Left forelimb (tissue), 1 donor: Measurements from ENCODE around the gene SORBS2.
"Not testable (repeated sequence)": the region's sequence is repeated elsewhere in the genome, so short reads cannot be mapped to it uniquely, and the experiment has no call there.

Source experiments
- DNase-seq: peaks from one replicate; pipeline ENCODE4 v3.0.0-alpha.2; 2018; ENCODE audit warnings: low spot score

The SORBS2 gene

DNA sequence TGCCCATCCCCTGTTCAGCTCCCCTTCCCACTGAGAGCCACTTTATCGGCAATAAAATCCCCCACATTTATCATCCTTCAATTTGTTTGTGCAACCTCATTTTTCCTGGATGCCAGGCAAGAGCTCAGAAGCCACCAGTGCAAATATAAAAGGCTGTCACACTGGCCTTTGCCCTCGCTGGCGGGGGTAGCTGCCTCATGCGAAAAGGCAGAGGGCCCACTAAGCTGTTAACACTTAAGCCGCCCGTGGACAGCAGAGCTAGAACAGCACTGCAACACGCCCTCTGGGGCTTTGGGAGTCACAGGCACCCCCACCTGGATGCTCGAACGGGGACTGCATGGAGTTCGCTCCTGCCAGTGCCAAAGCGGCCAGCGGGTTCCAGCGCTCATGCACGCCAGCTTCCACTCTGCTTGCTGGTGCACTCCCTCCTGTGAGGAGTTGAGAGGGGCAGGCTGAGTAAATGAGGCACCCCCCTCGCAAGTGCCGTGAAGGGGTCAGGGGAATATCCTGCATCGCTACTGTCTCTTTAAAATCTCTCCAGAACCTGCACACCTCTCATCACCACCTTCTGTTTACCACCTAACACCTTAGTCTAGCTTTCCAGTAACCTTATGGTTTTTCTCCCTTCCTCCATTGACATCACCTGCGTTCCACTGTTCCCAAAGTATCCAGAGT lies 99.5 kb downstream of the SORBS2 start:
- no peak for DNase-seq

DNA sequence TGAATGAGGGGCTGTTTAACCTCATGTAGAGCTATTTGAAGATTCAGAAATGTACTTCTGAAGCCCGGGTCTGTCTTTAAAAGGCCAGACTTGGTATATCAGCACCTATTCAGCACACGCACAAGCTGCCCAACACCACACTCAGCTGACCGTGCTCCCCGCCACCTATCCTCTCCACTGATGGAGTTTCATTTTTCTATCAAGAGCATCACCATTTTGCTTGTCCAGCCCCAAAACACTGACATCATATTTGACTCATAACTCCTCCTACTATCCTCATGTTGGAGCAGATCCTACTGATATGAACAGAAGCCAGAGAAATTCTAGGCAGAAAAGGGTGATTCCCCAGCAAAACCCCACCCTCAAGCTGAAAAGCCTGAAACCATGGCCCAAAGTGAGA lies 100.3 kb downstream of the SORBS2 start:
- DNase-seq: no peak

- DNase-seq: no peak
Measured at GRCh38 chr4:185710487-185710995, 101.5 kb downstream of the SORBS2 start.

GRCh38 chr4:185709802-185710486 lies 102.0 kb downstream of the SORBS2 start:
- DNase-seq: no peak

DNA sequence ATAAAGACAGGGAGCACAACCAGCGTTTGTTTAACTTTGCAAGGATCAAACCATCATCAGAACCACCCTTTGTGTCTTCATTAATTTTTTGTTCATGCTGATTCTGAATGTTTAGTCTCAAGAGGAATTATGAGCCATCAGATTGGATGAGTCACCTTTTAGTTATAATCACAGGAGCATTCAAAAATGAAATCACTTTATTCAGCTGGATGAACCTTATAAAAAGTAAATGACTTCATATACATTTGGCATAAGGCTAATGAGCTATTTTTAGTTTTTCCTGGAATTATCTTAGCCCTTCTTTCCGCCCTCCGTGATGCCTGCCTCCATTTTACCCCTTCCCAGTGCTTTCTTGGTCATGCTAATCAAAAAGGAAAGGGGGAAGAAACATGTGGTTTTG lies 103.6 kb downstream of the SORBS2 start:
- DNase-seq: no peak

DNA sequence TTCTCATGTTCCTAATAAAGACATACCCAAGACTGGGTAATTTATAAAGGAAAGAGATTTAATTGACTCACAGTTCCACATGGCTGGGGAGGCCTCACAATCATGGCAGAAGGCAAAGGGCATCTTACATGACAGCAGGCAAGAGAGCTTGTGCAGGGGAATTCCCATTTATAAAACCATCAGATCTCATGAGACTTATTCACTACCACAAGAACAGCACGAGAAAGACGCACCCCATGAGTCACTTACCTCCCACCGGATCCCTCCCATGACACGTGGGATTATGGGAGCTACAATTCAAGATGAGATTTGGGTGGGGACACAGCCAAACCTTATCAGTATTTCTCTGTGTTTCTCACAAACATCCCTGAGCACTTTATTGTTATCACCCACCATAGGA lies 104.4 kb downstream of the SORBS2 start:
- not testable (repeated sequence) for DNase-seq

DNA sequence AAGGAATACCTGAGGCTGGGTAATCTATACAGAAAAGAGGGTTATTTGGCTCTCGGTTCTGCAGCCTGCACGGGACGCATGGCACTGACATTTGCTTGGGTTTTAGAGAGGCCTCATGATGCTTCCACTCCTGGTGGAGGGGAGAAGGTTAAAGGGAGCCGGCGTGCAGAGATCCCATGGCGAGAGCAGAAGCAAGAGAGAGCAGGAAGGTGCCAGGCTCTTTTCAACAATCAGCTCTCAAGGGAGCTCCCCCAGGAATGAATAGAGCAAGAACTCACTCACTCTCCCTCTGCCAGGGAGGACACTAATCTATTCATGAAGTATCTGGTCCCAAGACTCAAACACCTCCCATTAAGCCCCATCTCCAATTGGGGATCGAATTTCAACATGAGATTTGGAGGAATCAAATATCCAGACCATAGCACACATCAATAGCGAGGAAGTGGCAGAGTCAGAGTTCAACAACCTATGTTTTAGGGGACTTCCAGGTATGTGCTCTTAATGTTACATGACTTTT lies 109.8 kb downstream of the SORBS2 start:
- DNase-seq: no peak

DNA sequence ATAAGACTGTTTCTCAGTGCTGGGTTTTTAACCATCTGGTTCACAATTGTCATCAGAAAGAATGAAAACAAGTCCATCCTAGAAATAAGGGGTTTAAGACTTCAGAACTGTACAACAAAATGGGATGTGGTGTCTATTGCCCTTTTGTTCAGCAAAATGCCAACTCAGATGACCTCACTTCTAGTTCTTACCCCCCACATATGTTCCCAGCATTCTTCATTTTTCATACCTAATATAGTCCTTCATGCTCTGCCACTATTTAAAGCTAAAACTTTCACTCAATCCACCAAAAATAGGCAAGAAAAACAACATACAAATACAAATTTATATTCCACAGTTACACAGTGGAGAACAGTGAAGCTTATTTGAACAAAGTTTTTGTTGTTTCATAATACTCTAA lies 111.4 kb downstream of the SORBS2 start:
- no peak for DNase-seq

DNA sequence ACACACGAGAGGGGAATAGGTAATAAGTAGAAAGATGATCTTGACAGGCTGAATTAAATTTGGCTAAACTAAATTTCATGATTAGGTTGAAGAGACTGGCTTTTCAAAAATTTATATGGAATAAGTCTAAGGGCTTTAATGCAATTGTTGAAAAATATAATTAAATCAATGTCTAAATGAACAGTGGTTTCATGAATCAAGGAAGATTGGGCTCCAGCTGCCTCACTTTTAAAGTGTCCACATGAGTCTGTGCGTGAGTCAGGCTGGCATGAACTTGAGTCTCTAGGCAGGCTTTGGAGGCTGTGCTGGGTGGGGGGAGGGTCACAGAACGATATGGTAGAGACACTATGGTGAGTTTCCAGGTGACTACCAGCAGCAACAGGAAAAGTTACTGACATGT lies 111.9 kb downstream of the SORBS2 start:
- DNase-seq: no peak

GRCh38 chr4:185697488-185697887 lies 114.5 kb downstream of the SORBS2 start:
- DNase-seq: no peak

DNA sequence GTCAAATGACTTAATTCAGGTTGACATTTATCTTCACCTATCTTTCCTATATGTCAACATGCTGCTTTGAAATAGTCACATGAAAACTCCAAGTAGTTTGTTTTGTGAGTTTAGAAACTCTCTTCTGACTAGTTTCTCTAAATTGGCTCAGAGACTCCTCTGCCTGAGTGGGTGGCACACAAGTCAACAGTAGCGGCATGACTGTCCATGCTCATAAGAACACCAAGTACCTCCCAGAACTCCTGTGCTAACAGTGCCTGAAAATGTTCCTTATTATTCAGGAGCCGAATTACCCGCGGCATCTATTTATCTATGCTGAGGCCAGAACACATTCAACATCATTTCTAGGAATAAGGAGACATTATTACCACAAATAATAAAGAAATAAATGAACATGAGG lies 116.3 kb downstream of the SORBS2 start:
- DNase-seq: no peak

GRCh38 chr4:185693548-185694215 lies 118.3 kb downstream of the SORBS2 start:
- no peak for DNase-seq

DNA sequence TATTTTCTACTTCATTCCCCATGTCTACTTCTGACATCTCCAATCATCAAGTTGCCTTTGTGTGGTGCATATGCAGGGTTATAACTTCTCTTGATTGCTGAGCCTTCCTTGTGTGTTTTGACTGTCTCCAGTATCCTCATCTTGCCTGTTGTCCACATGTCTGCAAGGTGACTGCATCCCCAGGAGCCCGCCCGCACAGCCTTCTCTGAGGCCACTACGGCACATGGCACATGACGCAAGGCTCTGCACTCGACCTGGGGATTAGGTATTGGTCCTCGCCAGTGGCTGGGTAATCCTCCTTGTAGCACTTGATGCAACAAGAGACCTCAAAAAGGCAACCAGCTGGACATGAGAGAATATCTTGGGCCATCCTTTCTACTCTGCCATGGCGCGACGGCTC lies 122.6 kb downstream of the SORBS2 start:
- DNase-seq: no peak

- no peak for DNase-seq
Measured at GRCh38 chr4:185685804-185686203, 126.2 kb downstream of the SORBS2 start.

DNA sequence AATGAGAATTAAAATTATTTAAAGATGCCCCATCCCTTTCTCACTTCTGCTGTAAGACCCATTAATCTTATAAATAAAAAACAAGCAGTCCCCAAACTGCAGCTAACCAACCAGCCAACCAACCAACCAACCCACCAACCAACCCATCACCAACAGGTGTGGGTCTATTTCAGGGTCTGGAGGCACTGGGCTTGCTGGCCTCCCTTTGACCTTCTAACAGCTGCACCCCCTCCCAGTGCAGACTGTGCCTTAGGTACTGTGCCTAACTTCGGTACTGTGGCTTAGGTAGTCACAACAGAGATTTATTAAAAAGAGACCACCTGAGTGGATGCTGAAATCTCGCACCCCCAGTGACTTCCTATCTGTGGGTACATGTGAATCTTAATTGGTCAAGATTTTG lies 128.1 kb downstream of the SORBS2 start:
- DNase-seq: no peak

DNA sequence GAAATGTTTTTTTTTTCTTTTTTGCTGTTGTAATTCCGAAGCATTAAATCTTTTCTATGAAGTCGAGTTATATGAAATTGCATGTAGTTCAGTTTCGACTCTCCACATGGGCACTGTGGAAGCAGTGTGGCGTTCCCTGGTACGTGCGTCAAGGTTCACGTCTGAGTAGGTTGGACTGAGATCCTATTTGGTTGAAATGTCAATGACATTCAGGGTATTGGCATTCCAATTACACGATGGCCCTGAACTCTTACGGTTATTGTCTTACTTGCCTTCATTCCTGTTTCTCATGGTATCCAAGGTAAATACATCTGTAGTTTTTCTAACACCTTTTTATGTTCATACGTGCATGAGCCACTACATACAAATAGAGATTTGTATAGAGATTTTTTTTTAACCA lies 128.8 kb downstream of the SORBS2 start:
- no peak for DNase-seq

DNA sequence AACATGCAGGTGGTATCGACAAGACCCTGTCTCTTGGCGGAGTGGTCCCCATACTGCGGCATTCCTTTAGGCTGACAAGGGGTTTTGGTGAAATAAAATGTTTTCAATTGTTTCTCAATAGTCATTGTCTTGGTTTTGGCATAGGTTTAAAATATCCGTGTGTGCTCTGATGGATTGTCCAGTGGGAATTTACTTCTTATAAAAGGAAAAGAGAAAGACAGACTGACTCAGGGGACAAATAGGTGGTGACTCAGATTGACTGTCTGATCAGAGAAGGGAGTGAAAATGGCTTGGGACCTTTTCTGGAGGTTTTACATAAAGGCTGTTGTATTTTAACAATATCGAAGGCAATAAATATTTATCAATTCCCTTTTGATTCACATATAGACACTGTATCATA lies 129.8 kb downstream of the SORBS2 start:
- no peak for DNase-seq

DNA sequence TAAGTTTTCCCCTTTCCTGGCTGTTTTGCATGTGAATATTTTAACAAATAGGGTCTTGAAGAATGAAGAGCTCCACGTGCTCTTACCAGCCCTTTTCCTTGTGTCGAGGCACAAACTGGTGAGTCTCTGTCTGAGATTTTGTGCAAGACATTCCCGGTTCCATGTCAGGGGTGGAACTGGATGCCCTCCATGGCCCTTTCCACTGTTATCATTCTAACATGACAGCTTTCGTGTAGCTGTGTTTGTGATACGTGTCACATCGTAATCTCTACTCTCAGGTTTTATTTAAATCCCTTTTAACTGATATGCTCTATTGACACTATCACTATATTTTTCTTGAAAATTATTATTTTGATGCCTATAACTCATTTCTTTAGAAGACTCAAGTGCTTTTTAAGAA lies 130.4 kb downstream of the SORBS2 start:
- DNase-seq: no peak

- no peak for DNase-seq
Measured at GRCh38 chr4:185680617-185681016, 131.4 kb downstream of the SORBS2 start.

DNA sequence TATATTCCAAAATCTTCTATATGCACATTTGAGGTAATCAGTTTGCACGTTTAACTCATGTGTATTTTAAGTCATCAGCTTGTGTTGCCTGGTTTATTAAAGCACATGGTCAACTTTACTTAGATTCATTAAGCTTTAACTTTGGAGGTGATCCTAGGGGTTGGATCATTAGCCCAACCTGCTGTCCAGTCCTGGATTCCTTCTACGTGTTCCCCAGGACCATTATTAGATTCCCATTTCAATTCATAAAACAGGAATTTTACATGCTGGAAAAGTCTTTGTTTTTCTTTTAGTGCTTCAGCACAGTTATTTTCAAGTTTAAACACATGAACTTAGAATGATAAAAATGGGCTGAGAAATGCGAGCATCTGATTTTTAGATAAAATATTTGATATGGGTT lies 132.5 kb downstream of the SORBS2 start:
- DNase-seq: no peak

- no peak for DNase-seq
Measured at GRCh38 chr4:185677637-185678314, 134.2 kb downstream of the SORBS2 start.

- DNase-seq: no peak
Measured at GRCh38 chr4:185672618-185673017, 139.4 kb downstream of the SORBS2 start.
